ENCODE data around the gene PLXNA3.

PLXNA3 gene

DNA sequence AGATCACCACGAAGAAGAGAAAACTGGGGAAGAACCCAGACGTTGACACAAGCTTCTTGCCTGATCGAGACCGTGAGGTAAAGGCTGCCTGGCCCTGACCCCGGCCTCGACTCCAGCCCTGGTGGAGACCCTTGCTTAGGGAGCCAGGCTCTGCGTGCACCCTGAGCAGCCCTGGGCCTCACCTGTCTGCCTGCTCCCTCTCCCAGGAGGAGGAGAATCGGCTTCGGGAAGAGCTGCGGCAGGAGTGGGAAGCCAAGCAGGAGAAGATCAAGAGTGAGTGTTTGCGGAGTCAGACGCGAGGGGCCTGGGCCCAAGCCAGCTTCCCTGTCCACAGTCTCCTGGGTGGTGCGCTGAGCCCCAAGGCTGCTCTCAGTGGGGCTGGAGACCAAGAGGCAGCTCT, 9.6 kb upstream of the PLXNA3 start:
- Histone ChIP-seq H3K4me1 (ENCODE audit: low read depth, poor library complexity, severe bottlenecking) (peaks cover 2% of the 10 kb centered on the region), H2AFZ (ENCODE audit: low read depth) (no peak overlapping the region), H3K27me3 (ENCODE audit: insufficient read depth, low read depth) (no peaks in the 10 kb centered on the region), H3K27ac (no peak overlapping the region), H3K79me2 (ENCODE audit: insufficient read depth, low read depth) (no peaks in the 10 kb centered on the region), H4K20me1 (ENCODE audit: insufficient read depth) (no peaks in the 10 kb centered on the region), H3K9ac (no peak overlapping the region), H3K4me2 (no peak overlapping the region), H3K4me3 (IDR thresholded peaks at IDR 0.05; ENCODE audit: insufficient read depth, low read depth, low read length) (no peak overlapping the region), H3K36me3 (ENCODE audit: insufficient read depth) (no peaks in the 10 kb centered on the region)
- TF ChIP-seq, protein P1, sequence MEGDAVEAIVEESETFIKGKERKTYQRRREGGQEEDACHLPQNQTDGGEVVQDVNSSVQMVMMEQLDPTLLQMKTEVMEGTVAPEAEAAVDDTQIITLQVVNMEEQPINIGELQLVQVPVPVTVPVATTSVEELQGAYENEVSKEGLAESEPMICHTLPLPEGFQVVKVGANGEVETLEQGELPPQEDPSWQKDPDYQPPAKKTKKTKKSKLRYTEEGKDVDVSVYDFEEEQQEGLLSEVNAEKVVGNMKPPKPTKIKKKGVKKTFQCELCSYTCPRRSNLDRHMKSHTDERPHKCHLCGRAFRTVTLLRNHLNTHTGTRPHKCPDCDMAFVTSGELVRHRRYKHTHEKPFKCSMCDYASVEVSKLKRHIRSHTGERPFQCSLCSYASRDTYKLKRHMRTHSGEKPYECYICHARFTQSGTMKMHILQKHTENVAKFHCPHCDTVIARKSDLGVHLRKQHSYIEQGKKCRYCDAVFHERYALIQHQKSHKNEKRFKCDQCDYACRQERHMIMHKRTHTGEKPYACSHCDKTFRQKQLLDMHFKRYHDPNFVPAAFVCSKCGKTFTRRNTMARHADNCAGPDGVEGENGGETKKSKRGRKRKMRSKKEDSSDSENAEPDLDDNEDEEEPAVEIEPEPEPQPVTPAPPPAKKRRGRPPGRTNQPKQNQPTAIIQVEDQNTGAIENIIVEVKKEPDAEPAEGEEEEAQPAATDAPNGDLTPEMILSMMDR (conservative IDR thresholded peaks at IDR 0.05; ENCODE audit: low read depth, low read length), result no peak

DNA sequence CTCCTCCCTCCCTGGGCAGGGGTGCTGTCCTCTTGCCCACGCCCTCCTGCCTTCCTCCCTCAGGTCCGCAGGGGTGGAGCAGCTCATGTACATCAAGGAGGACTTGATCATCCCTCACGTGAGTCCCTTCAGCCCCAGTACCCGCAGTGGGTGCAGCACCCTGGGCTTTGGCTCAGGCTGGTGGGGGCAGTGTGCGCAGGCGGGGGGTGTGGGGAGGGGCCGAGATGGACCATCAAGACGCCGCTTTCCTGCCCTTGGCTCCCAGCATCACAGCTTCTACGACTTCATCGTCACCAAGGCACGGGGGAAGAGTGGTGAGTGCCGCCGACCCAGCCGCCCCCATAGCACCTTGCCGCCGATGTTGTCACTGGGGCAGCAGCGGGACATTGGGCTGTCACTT, 8.5 kb upstream of the PLXNA3 start:
- no peak overlapping the region for H2AFZ ChIP-seq (ENCODE audit: low read depth)
- H3K9ac ChIP-seq, result no peak overlapping the region
- no peak overlapping the region for H3K4me3 ChIP-seq (IDR thresholded peaks at IDR 0.05; ENCODE audit: insufficient read depth, low read depth, low read length)
- no peaks in the 10 kb centered on the region for H4K20me1 ChIP-seq (ENCODE audit: insufficient read depth)
- no peaks in the 10 kb centered on the region for H3K36me3 ChIP-seq (ENCODE audit: insufficient read depth)
- TF ChIP-seq, protein P1 (conservative IDR thresholded peaks at IDR 0.05; ENCODE audit: low read depth, low read length), result no peak
- no peaks in the 10 kb centered on the region for H3K79me2 ChIP-seq (ENCODE audit: insufficient read depth, low read depth)
- no peaks in the 10 kb centered on the region for H3K4me1 ChIP-seq (ENCODE audit: low read depth, poor library complexity, severe bottlenecking)
- H3K4me2 ChIP-seq, result no peak overlapping the region
- H3K27ac ChIP-seq, result no peak overlapping the region
- no peaks in the 10 kb centered on the region for H3K27me3 ChIP-seq (ENCODE audit: insufficient read depth, low read depth)

GRCh38 chrX:154450312-154450711, 7.8 kb upstream of the PLXNA3 start:
- TF ChIP-seq, protein P1 (conservative IDR thresholded peaks at IDR 0.05; ENCODE audit: low read depth, low read length), result no peak
- Histone ChIP-seq H3K9ac (no peak overlapping the region), H3K4me2 (no peak overlapping the region), H3K4me1 (ENCODE audit: low read depth, poor library complexity, severe bottlenecking) (no peaks in the 10 kb centered on the region), H3K4me3 (IDR thresholded peaks at IDR 0.05; ENCODE audit: insufficient read depth, low read depth, low read length) (no peak overlapping the region), H3K27ac (no peak overlapping the region), H2AFZ (ENCODE audit: low read depth) (no peak overlapping the region), H4K20me1 (ENCODE audit: insufficient read depth) (no peaks in the 10 kb centered on the region), H3K36me3 (ENCODE audit: insufficient read depth) (no peaks in the 10 kb centered on the region), H3K79me2 (ENCODE audit: insufficient read depth, low read depth) (no peaks in the 10 kb centered on the region), H3K27me3 (ENCODE audit: insufficient read depth, low read depth) (no peaks in the 10 kb centered on the region)

DNA sequence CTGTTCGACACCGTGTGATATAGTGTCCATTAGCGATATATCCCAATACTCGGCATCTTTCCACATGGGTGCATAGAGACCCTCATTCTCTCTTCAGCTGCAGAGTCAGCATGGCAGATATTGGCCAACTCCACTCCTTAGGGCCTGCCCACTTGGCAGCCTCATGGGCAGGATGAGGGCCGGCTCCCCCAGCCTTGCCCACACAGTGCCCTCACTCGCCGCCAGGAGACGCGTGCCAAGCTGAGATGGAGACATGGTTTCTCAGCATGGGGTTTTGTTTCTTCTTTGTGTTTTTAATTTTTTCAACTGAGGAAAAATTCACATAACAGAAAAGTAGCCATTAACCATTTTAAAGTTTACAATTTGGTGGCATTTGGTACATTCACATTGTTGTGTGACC, 5.3 kb upstream of the PLXNA3 start:
- H3K79me2 ChIP-seq (ENCODE audit: insufficient read depth, low read depth), result no peaks in the 10 kb centered on the region
- no peak overlapping the region for H2AFZ ChIP-seq (ENCODE audit: low read depth)
- H3K27ac ChIP-seq, result no peak overlapping the region
- no peak overlapping the region for H3K4me3 ChIP-seq (IDR thresholded peaks at IDR 0.05; ENCODE audit: insufficient read depth, low read depth, low read length)
- H3K4me1 ChIP-seq (ENCODE audit: low read depth, poor library complexity, severe bottlenecking), result peaks cover 4% of the 10 kb centered on the region
- H3K27me3 ChIP-seq (ENCODE audit: insufficient read depth, low read depth), result no peaks in the 10 kb centered on the region
- no peaks in the 10 kb centered on the region for H3K36me3 ChIP-seq (ENCODE audit: insufficient read depth)
- TF ChIP-seq, protein P1 (conservative IDR thresholded peaks at IDR 0.05; ENCODE audit: low read depth, low read length), result no peak
- no peak overlapping the region for H3K9ac ChIP-seq
- H4K20me1 ChIP-seq (ENCODE audit: insufficient read depth), result no peaks in the 10 kb centered on the region
- no peak overlapping the region for H3K4me2 ChIP-seq
